ENCODE results near the gene NPW. TPM values are rescaled to one million over a fixed set of nuclear protein-coding genes. Genes with fewer than 3 reads are reported as not detected.
A peak's percentile ranks its signal among the peaks of the same experiment; 100 is the strongest.

The NPW gene
- total RNA-seq, 1 experiment from 2014 or later, result 0.12 TPM

GRCh38 chr16:2048116-2048543 is 28.5 kb downstream of the NPW start:
- DNase-seq (ENCODE audit: low read depth), result no peak

- DNase-seq (ENCODE audit: low read depth), result no peak
Observed at GRCh38 chr16:2053211-2053610, 33.6 kb downstream of the NPW start.

GRCh38 chr16:2053897-2054296 is 34.3 kb downstream of the NPW start:
- no peak for DNase-seq (ENCODE audit: low read depth)

- DNase-seq (ENCODE audit: low read depth), result no peak
Observed at GRCh38 chr16:2054543-2055245, 35.1 kb downstream of the NPW start.

GRCh38 chr16:2056077-2056476 is 36.5 kb downstream of the NPW start:
- DNase-seq (ENCODE audit: low read depth), result no peak

GRCh38 chr16:2056681-2057407 is 37.3 kb downstream of the NPW start:
- peak; percentile 21 for DNase-seq (ENCODE audit: low read depth)

GRCh38 chr16:2057438-2057837 is 37.9 kb downstream of the NPW start:
- DNase-seq (ENCODE audit: low read depth), result no peak

GRCh38 chr16:2058420-2058819 is 38.8 kb downstream of the NPW start:
- no peak for DNase-seq (ENCODE audit: low read depth)

GRCh38 chr16:2058872-2059271 is 39.3 kb downstream of the NPW start:
- no peak for DNase-seq (ENCODE audit: low read depth)

- no peak for DNase-seq (ENCODE audit: low read depth)
Observed at GRCh38 chr16:2060346-2060745, 40.8 kb downstream of the NPW start.

GRCh38 chr16:2061023-2061422 is 41.4 kb downstream of the NPW start:
- no peak for DNase-seq (ENCODE audit: low read depth)

- DNase-seq (ENCODE audit: low read depth), result no peak
Observed at GRCh38 chr16:2061526-2061925, 41.9 kb downstream of the NPW start.

- no peak for DNase-seq (ENCODE audit: low read depth)
Observed at GRCh38 chr16:2062801-2063200, 43.2 kb downstream of the NPW start.

- DNase-seq (ENCODE audit: low read depth), result no peak
Observed at GRCh38 chr16:2063861-2064260, 44.3 kb downstream of the NPW start.

GRCh38 chr16:2064368-2064945 is 44.9 kb downstream of the NPW start:
- no peak for DNase-seq (ENCODE audit: low read depth)

- no peak for DNase-seq (ENCODE audit: low read depth)
Observed at GRCh38 chr16:2066139-2066538, 46.6 kb downstream of the NPW start.

Other genes starting within 250 kb of the NPW start
- not detected in 2 replicates for gene NME3, start 248.2 kb upstream of the NPW start, total RNA-seq (2014; rRNA removed; shearing (Covaris generic))
- 0.76 and 2.2 TPM in 2 replicates for gene EME2, start 247.0 kb upstream of the NPW start, total RNA-seq (2014; rRNA removed; shearing (Covaris generic))
- gene MRPS34, start 246.7 kb upstream of the NPW start, total RNA-seq (2014; rRNA removed; shearing (Covaris generic)), result 115 and 133 TPM in 2 replicates
- gene SPSB3, start 237.2 kb upstream of the NPW start, total RNA-seq (2014; rRNA removed; shearing (Covaris generic)), result 25.9 and 29.8 TPM in 2 replicates
- gene NUBP2, start 236.8 kb upstream of the NPW start, total RNA-seq (2014; rRNA removed; shearing (Covaris generic)), result 53.7 and 86.4 TPM in 2 replicates
- gene IGFALS, start 226.1 kb upstream of the NPW start, total RNA-seq (2014; rRNA removed; shearing (Covaris generic)), result 0.07 TPM in 1 of 2 replicates, not detected in the other
- gene HAGH, start 193.0 kb upstream of the NPW start, total RNA-seq (2014; rRNA removed; shearing (Covaris generic)), result 75.7 and 92.6 TPM in 2 replicates
- 53.8 and 64.0 TPM in 2 replicates for gene FAHD1, start 192.6 kb upstream of the NPW start, total RNA-seq (2014; rRNA removed; shearing (Covaris generic))
- 1.0 and 1.8 TPM in 2 replicates for gene MEIOB, start 147.6 kb upstream of the NPW start, total RNA-seq (2014; rRNA removed; shearing (Covaris generic))
- not detected in 2 replicates for gene HS3ST6, start 101.4 kb upstream of the NPW start, total RNA-seq (2014; rRNA removed; shearing (Covaris generic))
- 16.2 and 27.8 TPM in 2 replicates for gene MSRB1, start 76.6 kb upstream of the NPW start, total RNA-seq (2014; rRNA removed; shearing (Covaris generic))
- gene RPL3L, start 65.1 kb upstream of the NPW start, total RNA-seq (2014; rRNA removed; shearing (Covaris generic)), result 0.52 TPM in 1 of 2 replicates, not detected in the other
- 287 and 304 TPM in 2 replicates for gene NDUFB10, start 60.2 kb upstream of the NPW start, total RNA-seq (2014; rRNA removed; shearing (Covaris generic))
- gene RPS2, start 55.0 kb upstream of the NPW start, total RNA-seq (2014; rRNA removed; shearing (Covaris generic)), result 1,628 and 1,651 TPM in 2 replicates
- not detected in 2 replicates for gene RNF151, start 52.9 kb upstream of the NPW start, total RNA-seq (2014; rRNA removed; shearing (Covaris generic))
- gene TBL3, start 47.7 kb upstream of the NPW start, total RNA-seq (2014; rRNA removed; shearing (Covaris generic)), result 42.2 and 76.8 TPM in 2 replicates
- gene NOXO1, start 38.3 kb upstream of the NPW start, total RNA-seq (2014; rRNA removed; shearing (Covaris generic)), result not detected in 2 replicates
- gene GFER, start 35.6 kb upstream of the NPW start, total RNA-seq (2014; rRNA removed; shearing (Covaris generic)), result 11.7 and 21.0 TPM in 2 replicates
- gene SYNGR3, start 29.8 kb upstream of the NPW start, total RNA-seq (2014; rRNA removed; shearing (Covaris generic)), result 3.4 and 7.1 TPM in 2 replicates
- 21.3 and 23.9 TPM in 2 replicates for gene ZNF598, start 10.0 kb upstream of the NPW start, total RNA-seq (2014; rRNA removed; shearing (Covaris generic))
- 143 and 175 TPM in 2 replicates for gene NHERF2, start 7.1 kb downstream of the NPW start, total RNA-seq (2014; rRNA removed; shearing (Covaris generic))
- gene NTHL1, start 28.0 kb downstream of the NPW start, total RNA-seq (2014; rRNA removed; shearing (Covaris generic)), result 22.7 and 35.6 TPM in 2 replicates
- 29.7 and 31.2 TPM in 2 replicates for gene TSC2, start 28.2 kb downstream of the NPW start, total RNA-seq (2014; rRNA removed; shearing (Covaris generic))
- 12.9 and 56.0 TPM in 2 replicates for gene PKD1, start 116.1 kb downstream of the NPW start, total RNA-seq (2014; rRNA removed; shearing (Covaris generic))
- 2.1 and 3.8 TPM in 2 replicates for gene RAB26, start 128.8 kb downstream of the NPW start, total RNA-seq (2014; rRNA removed; shearing (Covaris generic))
- gene TRAF7, start 136.0 kb downstream of the NPW start, total RNA-seq (2014; rRNA removed; shearing (Covaris generic)), result 69.0 and 92.8 TPM in 2 replicates
- gene CASKIN1, start 176.8 kb downstream of the NPW start, total RNA-seq (2014; rRNA removed; shearing (Covaris generic)), result not detected in 2 replicates
- gene MLST8, start 185.7 kb downstream of the NPW start, total RNA-seq (2014; rRNA removed; shearing (Covaris generic)), result 18.9 and 26.5 TPM in 2 replicates
- 0.10 and 0.89 TPM in 2 replicates for gene BRICD5, start 191.1 kb downstream of the NPW start, total RNA-seq (2014; rRNA removed; shearing (Covaris generic))
- 23.9 and 32.7 TPM in 2 replicates for gene PGP, start 195.1 kb downstream of the NPW start, total RNA-seq (2014; rRNA removed; shearing (Covaris generic))
- gene E4F1, start 203.8 kb downstream of the NPW start, total RNA-seq (2014; rRNA removed; shearing (Covaris generic)), result 9.6 and 20.1 TPM in 2 replicates
- gene DNASE1L2, start 216.7 kb downstream of the NPW start, total RNA-seq (2014; rRNA removed; shearing (Covaris generic)), result 0.64 TPM in 1 of 2 replicates, not detected in the other
- gene ECI1, start 231.8 kb downstream of the NPW start, total RNA-seq (2014; rRNA removed; shearing (Covaris generic)), result 37.3 and 75.1 TPM in 2 replicates
- 164 and 181 TPM in 2 replicates for gene RNPS1, start 248.3 kb downstream of the NPW start, total RNA-seq (2014; rRNA removed; shearing (Covaris generic))